ENCODE measurements around the gene SRP54. TPM values are rescaled to one million over a fixed set of nuclear protein-coding genes. Genes with fewer than 3 reads are reported as not detected.
"Not testable (repeated sequence)": the region's sequence is repeated elsewhere in the genome, so short reads cannot be mapped to it uniquely, and the experiment has no call there.

The SRP54 gene
- total RNA-seq, 1 donor from 2014 or later: 105 TPM

GRCh38 chr14:34957771-34958286 lies 25.0 kb upstream of the SRP54 start:
- no peak overlapping the region for H3K27ac Mint-ChIP-seq
- H2AFZ ChIP-seq (replicated peaks): no peak overlapping the region
- H3K27me3 ChIP-seq: no peaks in the 10 kb centered on the region
- no peaks in the 10 kb centered on the region for H4K20me1 ChIP-seq (ENCODE audit: low read depth)
- no peaks in the 10 kb centered on the region for H3K79me2 ChIP-seq (ENCODE audit: low read depth)
- no peak overlapping the region for H3K9ac ChIP-seq
- no peaks in the 10 kb centered on the region for H3K4me1 ChIP-seq
- no peak overlapping the region for H3K4me3 Mint-ChIP-seq
- no peaks in the 10 kb centered on the region for H3F3A ChIP-seq (ENCODE audit: low read depth)
- H3K36me3 Mint-ChIP-seq: peaks cover 14% of the 10 kb centered on the region
- H3K27me3 Mint-ChIP-seq (ENCODE audit: insufficient read depth, low read depth): peaks cover 2% of the 10 kb centered on the region
- no peaks in the 10 kb centered on the region for H3K9me3 ChIP-seq (ENCODE audit: low read depth)
- no peak overlapping the region for H3K27ac ChIP-seq
- no peaks in the 10 kb centered on the region for H3K4me1 Mint-ChIP-seq
- no peaks in the 10 kb centered on the region for H3K36me3 ChIP-seq
- H3K9me3 Mint-ChIP-seq: no peaks in the 10 kb centered on the region
- no peak for TF ChIP-seq EZH2 (IDR thresholded peaks at IDR 0.05)
- no peak for TF ChIP-seq EZH2phosphoT487 (IDR thresholded peaks at IDR 0.05)
- TF ChIP-seq CTCF (IDR thresholded peaks at IDR 0.05): no peak
- no peak for DNase-seq (ENCODE audit: low spot score)
- no peak overlapping the region for H3K4me3 ChIP-seq
- no peak overlapping the region for H3K4me2 ChIP-seq

- H2AFZ ChIP-seq (replicated peaks); H3K9me3 Mint-ChIP-seq; H3K27me3 ChIP-seq; H3K4me1 Mint-ChIP-seq; H3K9ac ChIP-seq; H3K4me3 Mint-ChIP-seq; H4K20me1 ChIP-seq (ENCODE audit: low read depth); DNase-seq (ENCODE audit: low spot score); H3K4me2 ChIP-seq; H3K9me3 ChIP-seq (ENCODE audit: low read depth); H3K27me3 Mint-ChIP-seq (ENCODE audit: insufficient read depth, low read depth); H3K4me3 ChIP-seq; H3K36me3 ChIP-seq; H3K27ac ChIP-seq; H3K4me1 ChIP-seq; H3K27ac Mint-ChIP-seq; H3K79me2 ChIP-seq (ENCODE audit: low read depth); H3F3A ChIP-seq (ENCODE audit: low read depth): not testable (repeated sequence)
- peaks cover 15% of the 10 kb centered on the region for H3K36me3 Mint-ChIP-seq
Observed at GRCh38 chr14:34962106-34962505, 20.7 kb upstream of the SRP54 start.

- Histone ChIP-seq H2AFZ (replicated peaks) (no peak overlapping the region), H3K4me1 (no peaks in the 10 kb centered on the region), H3K4me2 (no peak overlapping the region), H3K36me3 (peaks cover 8% of the 10 kb centered on the region), H4K20me1 (ENCODE audit: low read depth) (no peaks in the 10 kb centered on the region), H3K4me3 (no peak overlapping the region), H3K27me3 (no peaks in the 10 kb centered on the region), H3K79me2 (ENCODE audit: low read depth) (no peaks in the 10 kb centered on the region), H3K27ac (no peak overlapping the region), H3K9me3 (ENCODE audit: low read depth) (no peaks in the 10 kb centered on the region), H3K9ac (no peak overlapping the region), H3F3A (ENCODE audit: low read depth) (no peaks in the 10 kb centered on the region)
- Mint-ChIP-seq H3K4me1 (no peaks in the 10 kb centered on the region), H3K9me3 (no peaks in the 10 kb centered on the region), H3K36me3 (peaks cover 13% of the 10 kb centered on the region), H3K27ac (no peak overlapping the region), H3K4me3 (no peak overlapping the region), H3K27me3 (ENCODE audit: insufficient read depth, low read depth) (peaks cover 2% of the 10 kb centered on the region)
- no peak for DNase-seq (ENCODE audit: low spot score)
- TF ChIP-seq CTCF (IDR thresholded peaks at IDR 0.05): no peak
- no peak for TF ChIP-seq EZH2 (IDR thresholded peaks at IDR 0.05)
- TF ChIP-seq EZH2phosphoT487 (IDR thresholded peaks at IDR 0.05): no peak
Observed at GRCh38 chr14:34964977-34965764, 17.6 kb upstream of the SRP54 start.

GRCh38 chr14:34965912-34966311 lies 16.9 kb upstream of the SRP54 start:
- no peaks in the 10 kb centered on the region for H3K79me2 ChIP-seq (ENCODE audit: low read depth)
- H3K4me1 ChIP-seq: no peaks in the 10 kb centered on the region
- DNase-seq (ENCODE audit: low spot score): no peak
- H3K4me1 Mint-ChIP-seq: no peaks in the 10 kb centered on the region
- no peak overlapping the region for H3K4me3 Mint-ChIP-seq
- peaks cover 8% of the 10 kb centered on the region for H3K36me3 ChIP-seq
- H3K9me3 ChIP-seq (ENCODE audit: low read depth): no peaks in the 10 kb centered on the region
- H3K9me3 Mint-ChIP-seq: no peaks in the 10 kb centered on the region
- no peak overlapping the region for H3K4me2 ChIP-seq
- no peak overlapping the region for H3K9ac ChIP-seq
- peaks cover 12% of the 10 kb centered on the region for H3K36me3 Mint-ChIP-seq
- TF ChIP-seq CTCF (IDR thresholded peaks at IDR 0.05) (no peak), EZH2 (IDR thresholded peaks at IDR 0.05) (no peak), EZH2phosphoT487 (IDR thresholded peaks at IDR 0.05) (no peak)
- no peaks in the 10 kb centered on the region for H4K20me1 ChIP-seq (ENCODE audit: low read depth)
- no peak overlapping the region for H3K27ac Mint-ChIP-seq
- H3K27me3 Mint-ChIP-seq (ENCODE audit: insufficient read depth, low read depth): peaks cover 2% of the 10 kb centered on the region
- H3K27me3 ChIP-seq: no peaks in the 10 kb centered on the region
- H3K27ac ChIP-seq: no peak overlapping the region
- no peaks in the 10 kb centered on the region for H3F3A ChIP-seq (ENCODE audit: low read depth)
- no peak overlapping the region for H3K4me3 ChIP-seq
- H2AFZ ChIP-seq (replicated peaks): no peak overlapping the region

Measured in neural progenitor cell (in vitro differentiated cells).